HG03280 (cell line): ENCODE measurements around the gene CLIC1.
A peak's percentile ranks its signal among the peaks of the same experiment; 100 is the strongest.

Experiments
- ATAC-seq: cut with Tn5 transposase; IDR thresholded peaks from one replicate; pipeline ENCODE4 v1.9.1; 2021; ENCODE audit warnings: mild to moderate bottlenecking, moderate library complexity; ENCODE audit not compliant: unreplicated experiment

The CLIC1 gene

GRCh38 chr6:31736021-31736767 lies at the start of gene CLIC1:
Gene CLIC1, minus strand, starts transcription at chr6:31736530. Its CDS starts 230 bp downstream, at chr6:31736300.
- peak; percentile 20 for ATAC-seq

GRCh38 chr6:31785475-31785874 lies 49.1 kb upstream of the CLIC1 start:
- ATAC-seq = no peak

GRCh38 chr6:31784098-31784925 lies 48.0 kb upstream of the CLIC1 start:
- ATAC-seq = no peak

GRCh38 chr6:31782126-31782855 lies 46.0 kb upstream of the CLIC1 start:
- no peak for ATAC-seq

- no peak for ATAC-seq
Observed at GRCh38 chr6:31781244-31782125, 45.2 kb upstream of the CLIC1 start.

GRCh38 chr6:31780507-31781243 lies 44.3 kb upstream of the CLIC1 start:
- no peak for ATAC-seq

GRCh38 chr6:31779908-31780307 lies 43.6 kb upstream of the CLIC1 start:
- no peak for ATAC-seq

- ATAC-seq = no peak
Observed at GRCh38 chr6:31778999-31779885, 42.9 kb upstream of the CLIC1 start.

GRCh38 chr6:31778193-31778592 lies 41.9 kb upstream of the CLIC1 start:
- ATAC-seq = no peak

- ATAC-seq = no peak
Observed at GRCh38 chr6:31777667-31778050, 41.3 kb upstream of the CLIC1 start.

- ATAC-seq = peak; percentile 75
Observed at GRCh38 chr6:31776989-31777666, 40.8 kb upstream of the CLIC1 start, which contains the start of gene VWA7. Gene VWA7, minus strand, starts transcription at chr6:31777328. Its CDS starts 549 bp downstream, at chr6:31776779.

GRCh38 chr6:31776485-31776988 lies 40.2 kb upstream of the CLIC1 start:
- ATAC-seq = no peak

GRCh38 chr6:31775633-31776484 lies 39.5 kb upstream of the CLIC1 start:
- ATAC-seq = no peak

- no peak for ATAC-seq
Observed at GRCh38 chr6:31775184-31775583, 38.9 kb upstream of the CLIC1 start.

- no peak for ATAC-seq
Observed at GRCh38 chr6:31771992-31772358, 35.6 kb upstream of the CLIC1 start.

GRCh38 chr6:31770860-31771259 lies 34.5 kb upstream of the CLIC1 start:
- no peak for ATAC-seq
